ENCODE results near the gene CRBN. TPM values are rescaled to one million over a fixed set of nuclear protein-coding genes. Genes with fewer than 3 reads are reported as not detected.

The CRBN gene
- total RNA-seq, 1 experiment from 2014 or later: 31.2 TPM

GRCh38 chr3:3145831-3146230, 33.7 kb downstream of the CRBN start:
- Histone ChIP-seq H3K4me2 (ENCODE audit: low read length) (no peak overlapping the region), H3K36me3 (ENCODE audit: low read depth, low read length) (peaks cover 86% of the 10 kb centered on the region), H3K79me2 (ENCODE audit: low read length) (no peaks in the 10 kb centered on the region), H4K20me1 (ENCODE audit: low read length) (peaks cover 5% of the 10 kb centered on the region; the same call in 1 of the 2 replicates), H3K9me3 (ENCODE audit: low read length) (no peaks in the 10 kb centered on the region), H3K4me1 (ENCODE audit: insufficient read depth, low read length) (peaks cover 13% of the 10 kb centered on the region), H3K4me3 (ENCODE audit: low read length) (no peak overlapping the region), H3K27ac (ENCODE audit: low read length) (no peak overlapping the region), H3K9ac (ENCODE audit: low read length) (no peak overlapping the region), H3K9me2 (replicated peaks; ENCODE audit: low read length) (no peaks in the 10 kb centered on the region), H3K27me3 (ENCODE audit: low read length) (no peaks in the 10 kb centered on the region), H2AFZ (ENCODE audit: low read length) (no peak overlapping the region), H3F3A (ENCODE audit: low read length, unreplicated experiment) (peaks cover 9% of the 10 kb centered on the region)
- BruUV-seq (replicated peaks): no TSS peak
- TF ChIP-seq EZH2 (IDR thresholded peaks at IDR 0.05; ENCODE audit: low read length, unreplicated experiment) (no peak), EZH2phosphoT487 (IDR thresholded peaks at IDR 0.05; ENCODE audit: borderline replicate concordance, low read length) (no peak), CTCF (conservative IDR thresholded peaks at IDR 0.05; ENCODE audit: low read depth, low read length) (no peak)
- CTCF ChIA-PET: no interaction called here
- ATAC-seq (no peak), DNase-seq (no peak)
- intact Hi-C loops (cut with micrococcal nuclease): no loop called here
- POLR2A ChIA-PET (ENCODE audit: unreplicated experiment): no interaction called here

DNA sequence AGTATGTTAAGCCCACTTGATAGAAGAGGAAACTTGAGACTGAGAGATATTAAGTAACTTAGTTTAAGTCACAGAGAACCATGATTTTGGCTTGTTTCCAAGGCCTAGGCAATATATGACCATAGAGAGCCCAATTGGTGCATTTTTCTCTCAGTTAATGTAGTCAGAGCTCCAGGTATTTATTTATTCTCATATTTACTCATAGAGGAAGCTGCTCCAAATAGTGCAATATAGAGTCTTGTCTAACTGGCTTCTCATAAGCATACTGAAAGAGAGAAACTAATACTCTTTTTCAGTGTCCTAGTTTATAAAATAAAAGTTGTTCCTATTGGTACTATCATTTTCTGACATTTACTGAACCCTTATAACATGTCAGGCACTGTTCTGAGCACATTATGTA, 37.6 kb downstream of the CRBN start:
- no peak overlapping the region for H2AFZ ChIP-seq (ENCODE audit: low read length)
- intact Hi-C loops (cut with micrococcal nuclease): loop anchor here (5.0 kb wide), 1 partner anchor 35 kb away; the partner anchor contains the start of gene CRBN
- no peak overlapping the region for H3K27ac ChIP-seq (ENCODE audit: low read length)
- no peak overlapping the region for H3K4me3 ChIP-seq (ENCODE audit: low read length)
- H3K79me2 ChIP-seq (ENCODE audit: low read length): peaks cover 3% of the 10 kb centered on the region; the same call in 1 of the 2 replicates
- H3K9me2 ChIP-seq (replicated peaks; ENCODE audit: low read length): no peaks in the 10 kb centered on the region
- no peaks in the 10 kb centered on the region for H3F3A ChIP-seq (ENCODE audit: low read length, unreplicated experiment)
- H3K9me3 ChIP-seq (ENCODE audit: low read length): no peaks in the 10 kb centered on the region
- H3K4me2 ChIP-seq (ENCODE audit: low read length): no peak overlapping the region
- no peak for DNase-seq
- no peaks in the 10 kb centered on the region for H3K27me3 ChIP-seq (ENCODE audit: low read length)
- ChIA-PET CTCF (no interaction called here), POLR2A (ENCODE audit: unreplicated experiment) (interaction anchor here (0.6 kb wide), 1 partner anchor 12 kb away, joined by 3 read pairs; no protein-coding TSS in a partner anchor)
- H3K36me3 ChIP-seq (ENCODE audit: low read depth, low read length): peaks cover 75% of the 10 kb centered on the region
- BruUV-seq (replicated peaks): no TSS peak
- no peak for ATAC-seq
- H3K4me1 ChIP-seq (ENCODE audit: insufficient read depth, low read length): no peaks in the 10 kb centered on the region; the same call in 1 of the 2 replicates
- TF ChIP-seq EZH2phosphoT487 (IDR thresholded peaks at IDR 0.05; ENCODE audit: borderline replicate concordance, low read length) (no peak), CTCF (conservative IDR thresholded peaks at IDR 0.05; ENCODE audit: low read depth, low read length) (no peak)
- no peak overlapping the region for H3K9ac ChIP-seq (ENCODE audit: low read length)
- H4K20me1 ChIP-seq (ENCODE audit: low read length): no peaks in the 10 kb centered on the region; the same call in 1 of the 2 replicates

DNA sequence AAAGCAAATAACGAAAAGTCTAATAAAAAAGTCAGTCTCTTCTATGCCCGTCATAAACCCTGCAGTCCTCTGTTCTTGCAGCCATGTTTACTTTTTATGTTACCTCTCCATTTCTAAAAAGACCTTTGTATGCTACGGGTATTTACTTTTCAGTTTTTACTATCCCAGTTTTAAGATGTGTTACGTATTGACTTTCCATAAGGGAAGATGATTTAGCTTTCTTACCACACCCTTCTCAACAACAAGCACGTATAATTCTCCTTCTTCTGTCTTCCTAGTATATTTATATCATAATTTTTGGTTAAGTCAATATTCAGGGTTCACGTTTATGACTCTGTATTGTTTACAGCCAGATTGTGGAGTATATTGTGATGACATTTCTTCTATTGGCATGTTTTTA, 42.0 kb downstream of the CRBN start:
- H2AFZ ChIP-seq (ENCODE audit: low read length): no peak overlapping the region
- ChIA-PET POLR2A (ENCODE audit: unreplicated experiment) (no interaction called here), CTCF (no interaction called here)
- H4K20me1 ChIP-seq (ENCODE audit: low read length): peaks cover 19% of the 10 kb centered on the region
- H3K27me3 ChIP-seq (ENCODE audit: low read length): no peaks in the 10 kb centered on the region
- BruUV-seq (replicated peaks): no TSS peak
- intact Hi-C loops (cut with micrococcal nuclease): no loop called here
- no peak for TF ChIP-seq EZH2 (IDR thresholded peaks at IDR 0.05; ENCODE audit: low read length, unreplicated experiment)
- no peak for TF ChIP-seq CTCF (conservative IDR thresholded peaks at IDR 0.05; ENCODE audit: low read depth, low read length)
- H3K4me1 ChIP-seq (ENCODE audit: insufficient read depth, low read length): no peaks in the 10 kb centered on the region
- peaks cover 49% of the 10 kb centered on the region; the same call in 1 of the 2 replicates for H3K36me3 ChIP-seq (ENCODE audit: low read depth, low read length)
- no peak overlapping the region for H3K9ac ChIP-seq (ENCODE audit: low read length)
- ATAC-seq (no peak), DNase-seq (no peak)
- H3F3A ChIP-seq (ENCODE audit: low read length, unreplicated experiment): no peaks in the 10 kb centered on the region
- H3K79me2 ChIP-seq (ENCODE audit: low read length): peaks cover 45% of the 10 kb centered on the region
- no peaks in the 10 kb centered on the region for H3K9me2 ChIP-seq (replicated peaks; ENCODE audit: low read length)
- no peak overlapping the region for H3K4me2 ChIP-seq (ENCODE audit: low read length)
- H3K9me3 ChIP-seq (ENCODE audit: low read length): no peaks in the 10 kb centered on the region
- no peak overlapping the region for H3K27ac ChIP-seq (ENCODE audit: low read length)
- no peak overlapping the region for H3K4me3 ChIP-seq (ENCODE audit: low read length)
